ENCODE measurements around the gene ZNRD2.
"Not testable (repeated sequence)": the region's sequence is repeated elsewhere in the genome, so short reads cannot be mapped to it uniquely, and the experiment has no call there.

ZNRD2 gene

DNA sequence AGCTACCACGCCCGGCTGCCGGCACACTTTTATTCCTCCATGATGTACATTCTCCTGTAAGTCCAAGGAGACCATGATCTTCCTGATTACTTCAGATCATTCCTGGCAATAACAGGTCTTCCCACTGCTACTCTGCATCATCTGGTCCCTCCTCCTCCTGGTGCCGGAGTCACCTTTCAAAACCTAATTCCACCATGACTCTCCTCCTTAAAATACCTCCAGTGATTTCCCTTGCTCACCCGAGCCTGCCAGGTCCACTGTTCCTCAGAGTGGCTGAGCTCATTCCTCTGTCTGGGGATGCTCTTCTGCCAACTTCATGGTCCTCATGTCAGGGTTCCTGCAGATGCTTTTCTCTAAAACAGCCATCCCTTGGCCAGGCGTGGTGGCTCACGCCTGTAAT is 8.3 kb upstream of the ZNRD2 start:
- no peak for TF ChIP-seq EZH2phosphoT487 (conservative IDR thresholded peaks at IDR 0.05; ENCODE audit: low read length)
- Histone ChIP-seq H3K9ac (ENCODE audit: low read length) (no peak overlapping the region), H3K9me2 (replicated peaks; ENCODE audit: insufficient read depth, low read length) (no peaks in the 10 kb centered on the region), H4K20me1 (ENCODE audit: low read depth, low read length) (no peaks in the 10 kb centered on the region), H3F3A (ENCODE audit: insufficient read depth) (no peaks in the 10 kb centered on the region), H3K9me3 (ENCODE audit: insufficient read depth, low read length) (no peaks in the 10 kb centered on the region), H3K36me3 (ENCODE audit: low read length) (no peaks in the 10 kb centered on the region), H3K27me3 (ENCODE audit: low read length) (no peaks in the 10 kb centered on the region), H3K27ac (ENCODE audit: low read depth, low read length) (no peak overlapping the region), H2AFZ (ENCODE audit: low read depth, low read length, severe bottlenecking) (no peak overlapping the region), H3K4me2 (ENCODE audit: low read depth, low read length, poor library complexity, severe bottlenecking) (no peak overlapping the region), H3K79me2 (ENCODE audit: insufficient read depth, low read length) (no peaks in the 10 kb centered on the region), H3K4me3 (ENCODE audit: insufficient read depth, low read length, poor library complexity, severe bottlenecking) (no peak overlapping the region)

DNA sequence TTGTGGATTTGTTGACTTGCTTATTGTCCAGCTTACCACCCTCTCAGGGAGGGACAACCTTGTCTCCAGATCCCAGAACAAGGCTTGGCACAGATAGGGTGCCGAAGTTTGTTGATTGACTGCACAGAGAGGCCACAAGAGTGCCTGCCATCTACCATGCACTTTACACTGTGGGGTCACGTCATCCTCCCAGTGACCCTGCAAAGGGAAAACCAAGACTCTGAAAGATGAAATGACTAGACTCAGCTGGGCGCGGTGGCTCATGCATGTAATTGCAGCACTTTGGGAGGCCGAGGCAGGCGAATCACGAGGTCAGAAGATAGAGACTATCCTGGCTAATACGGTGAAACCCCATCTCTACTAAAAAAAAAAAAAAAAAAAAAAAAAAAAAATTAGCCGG is 7.5 kb upstream of the ZNRD2 start:
- H3K4me2 ChIP-seq (ENCODE audit: low read depth, low read length, poor library complexity, severe bottlenecking) = no peak overlapping the region
- no peaks in the 10 kb centered on the region for H3K27me3 ChIP-seq (ENCODE audit: low read length)
- no peaks in the 10 kb centered on the region for H3K79me2 ChIP-seq (ENCODE audit: insufficient read depth, low read length)
- H3K4me3 ChIP-seq (ENCODE audit: insufficient read depth, low read length, poor library complexity, severe bottlenecking) = no peak overlapping the region
- TF ChIP-seq EZH2phosphoT487 (conservative IDR thresholded peaks at IDR 0.05; ENCODE audit: low read length) = no peak
- TF ChIP-seq, protein P1, sequence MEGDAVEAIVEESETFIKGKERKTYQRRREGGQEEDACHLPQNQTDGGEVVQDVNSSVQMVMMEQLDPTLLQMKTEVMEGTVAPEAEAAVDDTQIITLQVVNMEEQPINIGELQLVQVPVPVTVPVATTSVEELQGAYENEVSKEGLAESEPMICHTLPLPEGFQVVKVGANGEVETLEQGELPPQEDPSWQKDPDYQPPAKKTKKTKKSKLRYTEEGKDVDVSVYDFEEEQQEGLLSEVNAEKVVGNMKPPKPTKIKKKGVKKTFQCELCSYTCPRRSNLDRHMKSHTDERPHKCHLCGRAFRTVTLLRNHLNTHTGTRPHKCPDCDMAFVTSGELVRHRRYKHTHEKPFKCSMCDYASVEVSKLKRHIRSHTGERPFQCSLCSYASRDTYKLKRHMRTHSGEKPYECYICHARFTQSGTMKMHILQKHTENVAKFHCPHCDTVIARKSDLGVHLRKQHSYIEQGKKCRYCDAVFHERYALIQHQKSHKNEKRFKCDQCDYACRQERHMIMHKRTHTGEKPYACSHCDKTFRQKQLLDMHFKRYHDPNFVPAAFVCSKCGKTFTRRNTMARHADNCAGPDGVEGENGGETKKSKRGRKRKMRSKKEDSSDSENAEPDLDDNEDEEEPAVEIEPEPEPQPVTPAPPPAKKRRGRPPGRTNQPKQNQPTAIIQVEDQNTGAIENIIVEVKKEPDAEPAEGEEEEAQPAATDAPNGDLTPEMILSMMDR (IDR thresholded peaks at IDR 0.05; ENCODE audit: insufficient read depth, low read length, poor library complexity, severe bottlenecking) = no peak
- no peaks in the 10 kb centered on the region for H3K36me3 ChIP-seq (ENCODE audit: low read length)
- no peaks in the 10 kb centered on the region for H3F3A ChIP-seq (ENCODE audit: insufficient read depth)
- no peaks in the 10 kb centered on the region for H3K9me2 ChIP-seq (replicated peaks; ENCODE audit: insufficient read depth, low read length)
- no peak overlapping the region for H3K27ac ChIP-seq (ENCODE audit: low read depth, low read length)
- H3K9me3 ChIP-seq (ENCODE audit: insufficient read depth, low read length) = no peaks in the 10 kb centered on the region
- no peak overlapping the region for H2AFZ ChIP-seq (ENCODE audit: low read depth, low read length, severe bottlenecking)
- no peak overlapping the region for H3K9ac ChIP-seq (ENCODE audit: low read length)
- no peaks in the 10 kb centered on the region for H4K20me1 ChIP-seq (ENCODE audit: low read depth, low read length)

DNA sequence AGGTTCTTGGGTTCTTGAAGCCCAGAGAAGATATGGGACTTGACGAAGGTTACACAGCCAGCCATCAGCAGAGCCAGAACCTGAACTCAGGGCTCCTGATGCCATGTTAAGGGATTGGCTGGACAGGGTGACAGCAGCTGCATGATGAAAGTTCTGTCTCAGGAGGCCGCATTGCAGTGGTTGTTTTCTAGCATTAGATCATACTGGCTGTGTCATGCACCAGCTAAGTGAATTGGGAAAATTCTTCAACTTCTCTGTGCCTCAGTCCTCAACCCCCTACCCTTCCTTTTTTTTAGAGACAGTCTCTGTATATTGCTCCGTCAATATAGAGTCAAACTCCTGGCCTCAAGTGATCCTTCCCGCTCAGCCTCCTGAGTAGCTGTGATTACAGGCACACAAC is 6.7 kb upstream of the ZNRD2 start:
- no peak overlapping the region for H3K27ac ChIP-seq (ENCODE audit: low read depth, low read length)
- no peaks in the 10 kb centered on the region for H3F3A ChIP-seq (ENCODE audit: insufficient read depth)

DNA sequence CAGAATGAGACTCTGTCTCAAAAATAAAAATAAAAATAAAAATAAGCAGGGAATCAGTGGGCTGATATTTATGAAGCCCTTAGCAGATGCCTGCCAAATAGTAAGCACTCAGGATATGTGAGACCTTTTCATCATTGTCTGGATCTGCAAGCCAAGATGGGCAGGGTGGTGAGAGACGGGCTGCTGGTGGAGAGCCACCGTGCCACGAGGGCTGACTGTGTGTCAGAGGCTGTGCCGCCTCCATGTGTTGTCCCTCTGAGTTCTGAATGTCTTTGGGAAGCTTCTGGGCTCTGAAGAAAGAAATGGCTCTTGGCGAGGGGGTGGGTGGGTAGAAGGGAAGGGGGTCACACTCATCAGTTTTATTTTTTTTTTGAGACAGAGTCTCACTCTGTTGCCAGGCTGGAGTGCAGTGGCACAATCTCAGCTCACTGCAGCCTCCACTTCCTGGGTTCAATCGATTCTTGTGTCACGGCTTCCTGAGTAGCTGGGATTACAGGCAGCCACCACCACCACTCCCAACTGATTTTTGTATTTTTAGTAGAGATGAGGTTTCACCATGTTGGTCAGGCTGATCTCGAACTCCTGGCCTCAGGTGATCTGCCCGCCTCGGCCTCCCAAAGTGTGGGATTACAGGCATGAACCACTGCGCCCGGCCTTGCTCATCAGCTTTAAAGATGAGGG is 5.3 kb upstream of the ZNRD2 start:
- not testable (repeated sequence) for H2AFZ ChIP-seq (ENCODE audit: low read depth, low read length, severe bottlenecking)

More for the DNA sequence above, 6.7 kb upstream of the ZNRD2 start:
- Histone ChIP-seq H3K27me3 (ENCODE audit: low read length) (no peaks in the 10 kb centered on the region), H3K36me3 (ENCODE audit: low read length) (no peaks in the 10 kb centered on the region), H3K4me2 (ENCODE audit: low read depth, low read length, poor library complexity, severe bottlenecking) (no peak overlapping the region), H3K4me3 (ENCODE audit: insufficient read depth, low read length, poor library complexity, severe bottlenecking) (no peak overlapping the region), H3K79me2 (ENCODE audit: insufficient read depth, low read length) (peaks cover 3% of the 10 kb centered on the region; the same call in 1 of the 2 replicates), H4K20me1 (ENCODE audit: low read depth, low read length) (no peaks in the 10 kb centered on the region), H2AFZ (ENCODE audit: low read depth, low read length, severe bottlenecking) (no peak overlapping the region), H3K9me2 (replicated peaks; ENCODE audit: insufficient read depth, low read length) (no peaks in the 10 kb centered on the region), H3K9me3 (ENCODE audit: insufficient read depth, low read length) (no peaks in the 10 kb centered on the region), H3K9ac (ENCODE audit: low read length) (no peak overlapping the region)
- no peak for TF ChIP-seq EZH2phosphoT487 (conservative IDR thresholded peaks at IDR 0.05; ENCODE audit: low read length)
- TF ChIP-seq, protein P1 (IDR thresholded peaks at IDR 0.05; ENCODE audit: insufficient read depth, low read length, poor library complexity, severe bottlenecking) = no peak

More for the DNA sequence above, 5.3 kb upstream of the ZNRD2 start:
- H3K4me3 ChIP-seq (ENCODE audit: insufficient read depth, low read length, poor library complexity, severe bottlenecking); H3K27me3 ChIP-seq (ENCODE audit: low read length); H3K9ac ChIP-seq (ENCODE audit: low read length); H4K20me1 ChIP-seq (ENCODE audit: low read depth, low read length); H3K27ac ChIP-seq (ENCODE audit: low read depth, low read length); H3K9me2 ChIP-seq (replicated peaks; ENCODE audit: insufficient read depth, low read length); H3K4me2 ChIP-seq (ENCODE audit: low read depth, low read length, poor library complexity, severe bottlenecking); H3K9me3 ChIP-seq (ENCODE audit: insufficient read depth, low read length); H3K36me3 ChIP-seq (ENCODE audit: low read length); H3F3A ChIP-seq (ENCODE audit: insufficient read depth): not testable (repeated sequence)
- H3K79me2 ChIP-seq (ENCODE audit: insufficient read depth, low read length) = peaks cover 14% of the 10 kb centered on the region; the same call in 1 of the 2 replicates
